LNCAP (cell line): Measurements from ENCODE around the gene ERF.

Source experiments
- TF ChIP-seq, protein P1 (sequence below): fragments of 450-650 bp; IDR thresholded peaks from 2 replicates; pipeline ENCODE4 v1.5.1; 2017; ENCODE audit warnings: mild to moderate bottlenecking

ERF gene

DNA sequence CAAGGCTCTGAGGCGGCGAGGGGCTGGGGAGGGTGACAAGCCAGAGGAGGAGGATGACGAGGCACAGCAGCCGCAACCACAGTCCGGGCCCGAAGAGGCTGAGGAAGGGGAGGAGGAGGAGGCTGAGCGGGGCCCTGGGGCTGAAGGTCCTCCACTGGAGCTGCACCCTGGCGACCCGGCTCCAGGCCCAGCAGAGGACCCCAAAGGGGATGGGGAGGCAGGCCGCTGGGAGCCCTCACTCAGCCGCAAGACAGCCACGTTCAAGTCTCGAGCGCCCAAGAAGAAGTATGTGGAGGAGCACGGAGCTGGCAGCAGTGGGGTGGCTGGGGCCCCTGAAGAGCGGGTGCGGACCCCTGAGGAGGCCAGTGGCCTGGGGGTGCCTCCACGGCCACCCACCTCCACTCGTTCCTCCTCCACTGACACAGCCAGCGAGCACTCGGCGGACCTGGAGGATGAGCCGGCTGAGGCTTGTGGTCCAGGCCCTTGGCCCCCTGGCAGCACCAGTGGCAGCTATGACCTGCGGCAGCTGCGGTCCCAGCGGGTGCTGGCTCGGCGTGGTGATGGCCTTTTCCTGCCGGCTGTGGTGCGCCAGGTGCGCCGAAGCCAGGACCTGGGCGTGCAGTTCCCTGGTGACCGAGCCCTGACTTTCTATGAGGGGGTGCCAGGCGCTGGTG, 17.1 kb upstream of the ERF start:
- TF ChIP-seq, protein P1, sequence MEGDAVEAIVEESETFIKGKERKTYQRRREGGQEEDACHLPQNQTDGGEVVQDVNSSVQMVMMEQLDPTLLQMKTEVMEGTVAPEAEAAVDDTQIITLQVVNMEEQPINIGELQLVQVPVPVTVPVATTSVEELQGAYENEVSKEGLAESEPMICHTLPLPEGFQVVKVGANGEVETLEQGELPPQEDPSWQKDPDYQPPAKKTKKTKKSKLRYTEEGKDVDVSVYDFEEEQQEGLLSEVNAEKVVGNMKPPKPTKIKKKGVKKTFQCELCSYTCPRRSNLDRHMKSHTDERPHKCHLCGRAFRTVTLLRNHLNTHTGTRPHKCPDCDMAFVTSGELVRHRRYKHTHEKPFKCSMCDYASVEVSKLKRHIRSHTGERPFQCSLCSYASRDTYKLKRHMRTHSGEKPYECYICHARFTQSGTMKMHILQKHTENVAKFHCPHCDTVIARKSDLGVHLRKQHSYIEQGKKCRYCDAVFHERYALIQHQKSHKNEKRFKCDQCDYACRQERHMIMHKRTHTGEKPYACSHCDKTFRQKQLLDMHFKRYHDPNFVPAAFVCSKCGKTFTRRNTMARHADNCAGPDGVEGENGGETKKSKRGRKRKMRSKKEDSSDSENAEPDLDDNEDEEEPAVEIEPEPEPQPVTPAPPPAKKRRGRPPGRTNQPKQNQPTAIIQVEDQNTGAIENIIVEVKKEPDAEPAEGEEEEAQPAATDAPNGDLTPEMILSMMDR = no peak

- TF ChIP-seq, protein P1 = no peak
Observed at GRCh38 chr19:42271045-42271419, 16.1 kb upstream of the ERF start.

- TF ChIP-seq, protein P1 = no peak
Observed at GRCh38 chr19:42270346-42271044, 15.6 kb upstream of the ERF start.

DNA sequence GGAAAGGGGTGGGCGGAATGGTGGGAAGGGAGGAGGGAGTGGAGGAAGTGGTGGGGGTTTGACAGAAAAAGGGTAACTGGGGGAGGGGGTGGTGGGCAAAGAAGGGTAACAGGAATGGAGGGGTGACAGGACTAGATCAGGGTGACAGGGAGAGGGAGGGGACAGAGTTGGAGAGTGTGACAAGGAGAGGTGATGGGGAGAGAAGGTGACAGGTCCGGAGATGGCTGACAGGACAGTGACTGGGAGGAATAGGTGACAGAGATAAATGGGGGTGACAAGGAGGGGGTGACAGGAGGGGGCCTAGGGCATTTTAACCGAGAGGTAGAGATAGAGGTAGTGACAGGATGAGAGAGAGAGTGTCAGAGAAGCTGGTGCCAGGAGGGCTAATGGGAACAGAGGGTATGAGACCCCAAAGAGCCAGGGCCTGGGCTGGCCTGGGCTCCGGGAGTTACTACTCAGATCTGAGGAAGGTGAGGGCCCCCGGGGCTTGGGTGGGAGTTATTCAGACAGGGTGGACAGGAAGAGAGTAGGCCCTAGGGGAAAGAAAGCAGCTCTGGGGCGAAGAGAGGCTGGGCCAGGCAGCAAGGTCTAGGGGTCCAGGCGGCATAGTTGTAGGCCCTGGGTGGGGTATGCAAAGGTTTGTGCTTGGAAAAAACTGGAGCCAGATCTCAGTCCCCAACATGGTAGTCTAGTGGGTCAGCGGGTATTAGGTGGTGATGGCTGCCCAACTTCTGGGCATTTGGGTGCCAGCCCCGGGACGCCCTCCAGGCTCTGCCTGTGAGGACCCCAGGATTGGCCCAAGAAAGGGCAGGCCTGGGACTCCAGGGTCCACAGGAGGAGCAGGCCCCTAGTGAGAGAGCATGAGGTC, 14.8 kb upstream of the ERF start:
- TF ChIP-seq, protein P1 = no peak

GRCh38 chr19:42268704-42269477, 14.0 kb upstream of the ERF start, which contains the start of gene CIC:
CIC (plus strand) TSS chr19:42269252; CDS start chr19:42271784, 2,532 bp downstream.
- TF ChIP-seq, protein P1 = no peak

DNA sequence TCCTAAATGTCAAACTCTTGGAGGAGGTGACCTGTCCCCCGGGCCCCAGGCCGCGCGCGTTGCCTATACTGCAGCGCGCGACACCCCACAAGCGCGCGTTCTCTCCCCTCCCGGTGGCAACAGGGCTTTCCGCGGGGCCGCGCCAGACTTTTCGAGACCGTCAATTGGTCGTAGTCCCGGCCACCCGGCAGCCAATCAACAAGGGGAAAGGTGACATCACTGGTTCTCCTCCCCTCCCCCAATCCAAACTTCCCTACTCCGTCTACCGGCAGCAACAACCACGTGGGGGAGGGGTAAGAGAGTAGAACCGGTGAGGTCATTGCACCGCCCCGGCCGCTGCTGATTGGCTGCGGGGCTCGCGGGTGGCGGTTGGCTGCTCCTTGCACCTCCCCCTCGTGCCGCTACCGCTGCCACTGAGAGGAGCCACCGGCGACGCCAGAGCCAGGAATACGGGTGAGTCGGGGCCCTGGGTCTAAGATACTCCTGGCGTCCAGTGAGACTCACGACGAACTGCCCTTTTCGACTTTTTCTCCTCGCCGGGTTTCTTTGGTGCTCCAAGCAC, 13.3 kb upstream of the ERF start:
- TF ChIP-seq, protein P1 = no peak
